Iris pigment epithelial cell (primary cell): Measurements from ENCODE around the gene ACAP3.

ENCODE experiments used
- DNase-seq: peaks from one replicate; pipeline ENCODE4 v3.0.0-alpha.2; 2011; ENCODE audit warnings: low read depth

Gene ACAP3

GRCh38 chr1:1299686-1300351 lies 7.9 kb downstream of the ACAP3 start:
- DNase-seq = no peak

GRCh38 chr1:1298861-1299685 lies 8.7 kb downstream of the ACAP3 start:
- DNase-seq = peak; percentile 30

- DNase-seq = no peak
These were observed 9.8 kb downstream of the ACAP3 start for GRCh38 chr1:1297802-1298424.

GRCh38 chr1:1296070-1297061 lies 11.4 kb downstream of the ACAP3 start:
- no peak for DNase-seq

GRCh38 chr1:1295154-1295923 lies 12.4 kb downstream of the ACAP3 start:
- DNase-seq = no peak

- DNase-seq = no peak
These were observed 13.4 kb downstream of the ACAP3 start for GRCh38 chr1:1294250-1294890.

GRCh38 chr1:1293263-1294249 lies 14.2 kb downstream of the ACAP3 start:
- no peak for DNase-seq

- no peak for DNase-seq
These were observed 14.9 kb downstream of the ACAP3 start for GRCh38 chr1:1292851-1293250.

- DNase-seq = no peak
These were observed 15.3 kb downstream of the ACAP3 start for GRCh38 chr1:1292442-1292779.

- DNase-seq = peak; percentile 51
These were observed 15.9 kb downstream of the ACAP3 start for GRCh38 chr1:1291548-1292441.

GRCh38 chr1:1291023-1291528 lies 16.7 kb downstream of the ACAP3 start:
- no peak for DNase-seq

- DNase-seq = peak; percentile 34
These were observed 17.4 kb downstream of the ACAP3 start for GRCh38 chr1:1290238-1290731.

GRCh38 chr1:1287288-1288110 lies 20.2 kb downstream of the ACAP3 start:
- no peak for DNase-seq

- DNase-seq = no peak
These were observed 21.1 kb downstream of the ACAP3 start for GRCh38 chr1:1286313-1287261.

GRCh38 chr1:1285611-1286311 lies 22.0 kb downstream of the ACAP3 start:
- DNase-seq = no peak
